H1 (cell line): ENCODE data around the gene ETNK1. TPM values are rescaled to one million over a fixed set of nuclear protein-coding genes. Genes with fewer than 3 reads are reported as not detected.

Experiments used
- CBX8 ChIP-seq: fragments of 300-800, 300-1000 bp; sonication (generic); IDR thresholded peaks from 2 replicates; pipeline ENCODE4 v1.7.1; 2016; ENCODE audit warnings: low read depth, low read length, borderline replicate concordance
- POU5F1 ChIP-seq: IDR thresholded peaks from 2 replicates; pipeline ENCODE4 v1.6.1; 2011; ENCODE audit warnings: low read depth, mild to moderate bottlenecking, low read length, moderate library complexity
- RNF2 ChIP-seq: fragments of 200-900, 300-1000 bp; sonication (generic); IDR thresholded peaks from 2 replicates; pipeline ENCODE4 v1.7.1; 2016; ENCODE audit warnings: borderline replicate concordance, low read depth, mild to moderate bottlenecking, antibody characterized with exemption, low read length; ENCODE audit not compliant: poor library complexity, severe bottlenecking; ENCODE audit errors: missing control alignments
- polyA plus RNA-seq, 7 experiments: library from polyadenylated mRNA; depleted of rRNA in 3 of 7; stranded (reverse) in 5 of 7; unstranded in 2 of 7; fragments of >200 nt in 5 of 7; fragments of 200-250 nt in 2 of 7; gene quantifications; 1 replicate in 5 of 7; 2 replicates in 1 of 7; 4 replicates in 1 of 7; pipeline versions ENCODE4 v1.2.1 to v1.2.3, GENCODE V29; 2011 to 2013; ENCODE audit warnings: missing spikeins in 2 of 7, mixed read lengths in 2 of 7
- total RNA-seq: library from RNA; stranded (reverse); fragmentation: NEBNext Ultra II Directional; extraction: Animal tissue kit (Norgen Biotek cat#: 25700); gene quantifications from 2 replicates; pipeline ENCODE4 v1.2.1, GENCODE V29; 2021
- TF ChIP-seq, protein P1 (sequence below), 3 experiments: IDR thresholded peaks; 1 replicate in 2 of 3; 2 replicates in 1 of 3; pipeline versions ENCODE4 v1.5.1 to v1.6.1; 2011; ENCODE audit warnings: low read length in 3 of 3, mild to moderate bottlenecking in 3 of 3, inconsistent platforms in 2 of 3, low read depth in 1 of 3, moderate library complexity in 1 of 3; ENCODE audit not compliant: insufficient read depth in 1 of 3; ENCODE audit errors: control extremely low read depth in 1 of 3
- TF ChIP-seq, protein P2 (sequence below): IDR thresholded peaks from 2 replicates; pipeline ENCODE4 v1.6.1; 2011; ENCODE audit warnings: low read length, improper control_type of control experiment

ETNK1 gene
- total and polyA plus RNA-seq, 2 of the 8 experiments (the other 6 are each of a cell fraction or from before 2014, with no cell fraction given) = 11.6 to 82.7 TPM

DNA sequence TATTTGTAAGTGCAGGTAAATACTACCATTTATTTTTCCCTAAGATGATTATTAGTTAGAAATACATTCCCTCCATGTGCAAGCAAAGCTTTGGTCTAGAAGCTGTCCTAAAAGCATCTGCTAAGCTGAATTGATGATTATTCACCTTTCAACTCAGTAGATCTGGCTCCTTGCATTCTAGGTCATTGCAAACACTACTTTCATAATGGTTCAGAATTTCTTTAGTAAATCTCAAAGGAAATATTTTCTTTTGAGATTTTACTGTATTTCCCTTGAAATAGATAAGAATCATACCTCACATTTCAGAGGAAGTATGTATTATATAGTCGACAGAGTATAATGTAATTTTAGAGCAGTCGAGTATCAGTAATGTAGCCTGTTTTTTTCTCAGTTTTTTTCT is 2.4 kb downstream of the ETNK1 start (continued):
- TF ChIP-seq, protein P1, sequence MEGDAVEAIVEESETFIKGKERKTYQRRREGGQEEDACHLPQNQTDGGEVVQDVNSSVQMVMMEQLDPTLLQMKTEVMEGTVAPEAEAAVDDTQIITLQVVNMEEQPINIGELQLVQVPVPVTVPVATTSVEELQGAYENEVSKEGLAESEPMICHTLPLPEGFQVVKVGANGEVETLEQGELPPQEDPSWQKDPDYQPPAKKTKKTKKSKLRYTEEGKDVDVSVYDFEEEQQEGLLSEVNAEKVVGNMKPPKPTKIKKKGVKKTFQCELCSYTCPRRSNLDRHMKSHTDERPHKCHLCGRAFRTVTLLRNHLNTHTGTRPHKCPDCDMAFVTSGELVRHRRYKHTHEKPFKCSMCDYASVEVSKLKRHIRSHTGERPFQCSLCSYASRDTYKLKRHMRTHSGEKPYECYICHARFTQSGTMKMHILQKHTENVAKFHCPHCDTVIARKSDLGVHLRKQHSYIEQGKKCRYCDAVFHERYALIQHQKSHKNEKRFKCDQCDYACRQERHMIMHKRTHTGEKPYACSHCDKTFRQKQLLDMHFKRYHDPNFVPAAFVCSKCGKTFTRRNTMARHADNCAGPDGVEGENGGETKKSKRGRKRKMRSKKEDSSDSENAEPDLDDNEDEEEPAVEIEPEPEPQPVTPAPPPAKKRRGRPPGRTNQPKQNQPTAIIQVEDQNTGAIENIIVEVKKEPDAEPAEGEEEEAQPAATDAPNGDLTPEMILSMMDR (IDR thresholded peaks at IDR 0.05; ENCODE audit: control extremely low read depth in 1 of 3, insufficient read depth in 1 of 3, low read depth in 1 of 3, low read length in 3 of 3) = no peak
- TF ChIP-seq, protein P2, sequence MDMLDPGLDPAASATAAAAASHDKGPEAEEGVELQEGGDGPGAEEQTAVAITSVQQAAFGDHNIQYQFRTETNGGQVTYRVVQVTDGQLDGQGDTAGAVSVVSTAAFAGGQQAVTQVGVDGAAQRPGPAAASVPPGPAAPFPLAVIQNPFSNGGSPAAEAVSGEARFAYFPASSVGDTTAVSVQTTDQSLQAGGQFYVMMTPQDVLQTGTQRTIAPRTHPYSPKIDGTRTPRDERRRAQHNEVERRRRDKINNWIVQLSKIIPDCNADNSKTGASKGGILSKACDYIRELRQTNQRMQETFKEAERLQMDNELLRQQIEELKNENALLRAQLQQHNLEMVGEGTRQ = no peak
- TF ChIP-seq CBX8 (no peak), RNF2 (no peak), POU5F1 (no peak)
